Stimulated activated CD4-positive, alpha-beta T cell treated with anti-CD3 and anti-CD28 coated beads, Interleukin-1b, Interleukin-23, amount 100 ng/mL, for 48 hours (primary cell): ENCODE data around the gene GPR42.
"Not testable (repeated sequence)": the region's sequence is repeated elsewhere in the genome, so short reads cannot be mapped to it uniquely, and the experiment has no call there.

Experiments
- DNase-seq: peaks from one replicate; pipeline ENCODE4 v3.0.0-alpha.2; 2020

Gene GPR42

GRCh38 chr19:35363711-35364425, 7.0 kb upstream of the GPR42 start:
- no peak for DNase-seq

- no peak for DNase-seq
Measured at GRCh38 chr19:35365303-35365702, 5.6 kb upstream of the GPR42 start.

GRCh38 chr19:35368378-35368777, 2.5 kb upstream of the GPR42 start:
- no peak for DNase-seq

- DNase-seq, result no peak
Measured at GRCh38 chr19:35369522-35369921, 1.3 kb upstream of the GPR42 start.

GRCh38 chr19:35373492-35373891, 2.6 kb downstream of the GPR42 start:
- no peak for DNase-seq

- not testable (repeated sequence) for DNase-seq
Measured at GRCh38 chr19:35374031-35374430, 3.2 kb downstream of the GPR42 start.

- DNase-seq, result no peak
Measured at GRCh38 chr19:35375505-35376307, 4.8 kb downstream of the GPR42 start.

- DNase-seq, result no peak
Measured at GRCh38 chr19:35377656-35378055, 6.8 kb downstream of the GPR42 start.

- no peak for DNase-seq
Measured at GRCh38 chr19:35378356-35378755, 7.5 kb downstream of the GPR42 start.

GRCh38 chr19:35379545-35379944, 8.7 kb downstream of the GPR42 start:
- not testable (repeated sequence) for DNase-seq

- DNase-seq, result no peak
Measured at GRCh38 chr19:35379992-35380391, 9.1 kb downstream of the GPR42 start.

GRCh38 chr19:35380450-35381124, 9.7 kb downstream of the GPR42 start:
- DNase-seq, result no peak

- DNase-seq, result no peak
Measured at GRCh38 chr19:35381318-35381717, 10.4 kb downstream of the GPR42 start.

GRCh38 chr19:35381926-35382325, 11.1 kb downstream of the GPR42 start:
- DNase-seq, result no peak

- no peak for DNase-seq
Measured at GRCh38 chr19:35383536-35383935, 12.7 kb downstream of the GPR42 start.

GRCh38 chr19:35388277-35389054, 17.6 kb downstream of the GPR42 start:
- DNase-seq, result no peak

GRCh38 chr19:35389192-35389861, 18.5 kb downstream of the GPR42 start:
- DNase-seq, result no peak

GRCh38 chr19:35392742-35393715, 22.2 kb downstream of the GPR42 start:
- no peak for DNase-seq

GRCh38 chr19:35395382-35396199, 24.7 kb downstream of the GPR42 start:
- DNase-seq, result no peak

- no peak for DNase-seq
Measured at GRCh38 chr19:35396240-35396885, 25.5 kb downstream of the GPR42 start.
